ENCODE data around the gene ADAP1.
"Not testable (repeated sequence)": the region's sequence is repeated elsewhere in the genome, so short reads cannot be mapped to it uniquely, and the experiment has no call there.

ADAP1 gene

DNA sequence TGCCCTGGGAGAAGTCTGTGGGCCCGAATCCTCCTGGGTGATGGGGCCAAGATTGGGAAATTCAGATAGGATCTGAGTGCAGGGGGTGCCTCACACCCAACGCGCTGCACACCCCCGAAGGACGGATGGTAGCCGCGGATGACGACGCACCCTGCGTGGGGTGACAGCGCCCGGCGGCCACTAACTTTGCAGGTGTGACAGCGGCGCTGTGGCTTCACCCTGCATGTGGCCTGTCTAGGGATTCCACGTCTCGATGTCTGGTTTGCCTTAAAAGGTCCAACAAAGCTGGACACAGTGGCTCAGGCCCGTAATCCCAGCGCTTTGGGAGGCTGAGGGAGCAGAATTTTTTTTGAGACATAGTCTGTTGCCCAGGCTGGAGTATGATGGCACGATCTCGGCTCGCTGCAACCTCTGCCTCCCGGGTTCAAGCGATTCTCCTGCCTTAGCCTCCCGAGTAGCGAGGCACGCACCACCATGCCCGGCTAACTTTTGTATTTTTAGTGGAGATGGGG lies 18.6 kb downstream of the ADAP1 start:
- no peak for DNase-seq

DNA sequence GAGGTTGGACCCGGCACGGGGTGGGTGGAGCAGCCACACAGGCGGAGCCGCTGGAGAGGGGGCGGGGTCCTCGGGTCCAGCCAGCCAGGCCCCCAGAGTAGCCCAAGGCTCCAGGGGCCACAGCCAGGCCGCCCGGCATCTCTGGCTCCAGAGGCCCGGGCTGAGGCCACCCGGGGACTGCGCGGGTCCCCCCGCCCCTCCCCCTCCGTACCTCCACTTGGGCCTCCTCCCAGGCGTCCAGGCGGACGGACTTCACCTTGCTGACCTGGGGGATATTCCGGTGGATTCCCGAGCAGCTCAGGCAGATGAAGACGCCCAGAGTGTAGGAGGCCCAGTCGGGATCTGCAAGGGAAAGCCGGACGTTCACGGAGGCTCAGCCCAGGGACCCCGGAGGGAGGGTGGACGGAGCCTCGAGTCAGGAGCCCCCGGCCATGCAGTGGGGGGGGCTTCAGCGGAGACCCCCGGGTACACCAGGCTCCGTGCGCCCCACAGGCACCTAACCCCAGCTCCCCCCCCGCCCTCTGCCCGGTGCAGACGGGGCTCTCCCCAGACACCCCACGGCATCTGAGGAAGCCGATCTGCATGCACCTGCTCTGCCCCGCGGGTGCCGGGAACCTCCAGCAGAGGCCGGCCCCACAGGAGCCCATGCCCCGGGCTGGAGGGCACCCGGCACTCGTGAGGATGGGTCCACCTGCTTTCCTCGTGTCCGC lies 19.2 kb downstream of the ADAP1 start:
- no peak for DNase-seq

DNA sequence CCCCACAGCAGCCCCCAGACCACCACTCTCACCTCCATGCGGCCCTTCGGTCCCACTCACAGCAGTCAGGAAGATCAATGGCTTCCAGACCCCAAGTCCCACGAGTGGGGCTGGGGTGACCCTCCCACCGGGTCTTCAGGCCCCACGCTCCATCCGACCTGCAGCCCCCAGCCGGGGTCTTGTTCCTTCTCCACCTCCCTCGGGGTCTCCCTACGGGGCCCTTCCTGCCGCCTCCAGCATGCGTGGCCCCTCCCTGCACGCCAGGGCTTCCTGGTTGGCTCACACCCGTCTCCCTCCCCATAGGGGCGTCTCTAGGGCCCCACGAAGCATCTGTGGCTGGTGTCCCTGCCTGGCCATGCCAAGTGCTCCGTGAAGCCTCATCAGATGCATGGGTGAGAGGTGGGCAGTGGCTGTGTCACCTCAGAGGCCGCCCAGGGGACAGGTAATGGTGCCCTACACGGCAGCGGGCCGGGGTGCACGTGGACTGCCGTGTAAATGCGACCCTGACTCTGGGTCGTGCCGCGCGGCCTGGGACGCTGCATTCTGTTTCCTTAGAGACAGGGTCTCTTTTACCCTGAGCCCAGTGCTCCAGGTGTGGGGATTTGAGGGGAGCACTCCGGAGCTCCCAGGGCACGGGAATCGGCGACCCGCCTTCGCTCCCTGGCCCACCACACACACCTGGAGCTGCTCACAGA lies 19.9 kb downstream of the ADAP1 start:
- no peak for DNase-seq

DNA sequence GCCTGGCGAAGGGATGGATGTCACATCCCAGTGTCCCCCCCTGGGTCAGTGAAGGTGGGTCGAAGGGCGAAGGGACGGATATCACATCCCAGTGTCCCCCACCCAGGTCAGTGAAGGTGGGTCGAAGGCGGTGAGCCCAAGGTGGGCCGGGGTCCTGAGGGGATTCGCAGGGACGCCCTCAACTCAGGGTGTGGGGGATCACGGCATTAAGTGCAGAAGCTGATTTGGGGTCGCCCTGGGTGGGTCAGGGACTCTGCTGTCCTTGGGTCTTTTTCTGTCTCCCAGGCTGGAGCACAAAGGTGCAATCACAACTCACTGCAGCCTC lies 21.9 kb downstream of the ADAP1 start:
- no peak for DNase-seq

DNA sequence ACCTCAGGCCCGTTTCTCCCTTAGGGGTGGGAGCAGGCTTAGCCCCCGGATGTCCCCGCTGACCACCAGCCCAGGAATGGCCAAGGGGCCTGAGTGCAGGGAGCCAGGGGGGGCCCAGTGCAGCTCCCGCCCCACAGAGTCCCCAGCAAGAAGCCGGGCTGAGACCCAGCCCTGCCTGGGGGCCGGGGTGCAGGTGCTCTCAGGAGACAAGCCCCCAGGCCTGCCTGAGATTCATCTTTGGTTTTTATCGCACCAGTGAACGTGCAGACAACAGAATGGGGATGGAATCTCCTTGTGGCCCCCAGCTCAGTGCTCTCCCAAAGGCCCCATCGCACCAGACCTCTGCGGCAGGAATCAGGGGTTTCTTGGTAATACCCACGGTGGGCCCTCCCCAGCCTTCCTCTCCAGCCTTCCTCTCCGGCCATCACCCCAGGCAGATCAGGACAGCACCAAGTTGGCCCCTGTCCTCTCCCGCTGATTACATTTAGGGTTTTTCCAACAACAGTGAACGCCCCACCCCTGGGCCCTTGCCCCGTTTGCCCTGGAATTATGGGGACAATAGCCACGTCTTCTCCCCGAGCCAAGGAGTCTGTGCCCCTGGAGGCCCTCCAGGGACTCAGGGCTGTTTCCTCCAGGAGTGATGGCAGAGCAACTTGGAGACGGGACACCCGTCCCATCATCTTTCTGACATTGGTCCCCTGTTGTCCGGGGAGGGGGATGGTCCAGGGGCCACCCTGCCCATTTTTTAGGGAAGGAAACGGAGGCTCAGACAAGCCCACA lies 22.4 kb downstream of the ADAP1 start:
- DNase-seq: no peak

DNA sequence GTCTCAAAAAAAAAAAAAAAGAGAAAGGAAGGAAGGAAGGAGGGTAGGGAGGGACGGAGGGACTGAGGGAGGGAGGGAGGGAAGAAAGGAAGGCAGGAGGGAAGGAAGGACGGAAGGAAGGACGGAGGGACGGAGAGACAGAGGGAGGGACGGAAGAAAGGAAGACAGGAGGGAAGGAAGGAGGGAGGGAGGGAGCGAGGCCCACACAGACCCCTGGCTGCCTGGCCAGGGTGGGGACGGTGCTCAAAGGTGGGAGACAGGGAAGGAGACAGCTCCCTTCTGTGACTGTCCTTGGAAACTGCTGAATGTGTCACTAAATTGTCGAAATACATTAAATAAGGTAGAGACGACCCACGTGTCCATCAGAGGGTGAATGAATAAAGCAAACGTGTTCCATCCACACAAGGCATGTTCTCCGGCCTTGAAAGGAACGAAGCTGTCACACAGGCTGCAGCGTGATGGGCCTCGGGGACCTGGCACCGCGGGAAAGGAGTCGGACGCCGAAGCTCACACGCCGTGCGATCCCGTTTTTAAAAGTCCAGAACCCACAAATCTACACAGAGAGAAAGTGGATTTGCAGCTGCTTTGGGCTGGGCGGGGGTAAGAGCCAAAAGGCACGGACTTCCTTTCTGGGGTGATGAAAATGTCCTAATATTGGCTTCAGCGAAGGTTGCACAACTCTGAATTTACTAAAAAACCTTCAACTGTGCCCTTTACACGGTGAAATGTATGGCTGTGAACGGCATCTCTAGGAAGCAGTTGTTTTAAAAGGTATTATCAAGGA lies 23.3 kb downstream of the ADAP1 start:
- DNase-seq: no peak

DNA sequence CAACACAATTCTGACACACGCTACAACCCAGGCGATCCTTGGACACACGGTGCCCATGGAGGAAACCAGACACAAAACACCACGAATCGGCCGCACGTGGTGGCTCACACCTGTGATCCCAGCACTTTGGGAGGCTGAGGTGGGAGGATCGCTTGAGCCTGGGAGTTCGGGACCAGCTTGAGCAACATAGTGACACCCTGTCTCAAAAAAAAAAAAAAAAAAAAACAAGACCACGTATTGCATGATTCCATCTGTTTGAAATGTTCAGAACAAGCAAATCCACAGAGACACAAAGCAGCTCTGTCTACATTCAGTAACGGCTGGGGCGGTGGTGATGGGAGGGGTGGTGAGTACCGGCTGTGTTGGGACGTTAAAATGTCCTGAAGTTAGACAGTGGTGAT lies 25.2 kb downstream of the ADAP1 start:
- no peak for DNase-seq

DNA sequence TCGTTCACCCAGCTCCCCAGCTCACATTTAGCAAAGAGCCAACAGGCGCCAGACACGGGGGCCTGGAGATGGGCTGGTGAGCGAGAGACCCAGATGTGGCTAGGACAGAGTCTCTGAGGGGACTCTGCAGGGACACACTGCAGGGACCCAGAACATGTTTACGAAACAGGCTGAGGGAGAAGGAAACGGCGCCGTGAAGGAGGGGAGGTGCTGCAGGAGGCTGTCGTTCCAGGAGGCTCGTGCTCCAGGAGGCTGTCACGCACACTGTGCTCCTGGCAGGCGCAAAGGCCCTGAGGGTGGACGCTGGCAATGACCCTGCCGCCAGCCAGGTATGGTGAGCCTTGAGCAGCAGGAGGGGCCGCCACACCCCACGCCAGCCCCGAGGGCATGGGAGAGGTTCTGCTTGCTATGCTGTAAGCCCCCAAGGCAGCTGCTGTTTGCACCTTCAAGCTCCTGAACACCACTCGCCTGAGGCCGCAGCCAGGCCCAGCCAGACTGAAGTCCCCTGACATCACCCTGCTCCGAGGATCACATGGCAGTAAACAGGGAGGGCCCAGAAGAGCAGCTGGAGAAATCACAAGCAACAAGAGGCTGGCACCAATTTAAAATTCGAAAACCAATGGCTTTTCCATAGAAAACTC lies 27.3 kb downstream of the ADAP1 start:
- no peak for DNase-seq

DNA sequence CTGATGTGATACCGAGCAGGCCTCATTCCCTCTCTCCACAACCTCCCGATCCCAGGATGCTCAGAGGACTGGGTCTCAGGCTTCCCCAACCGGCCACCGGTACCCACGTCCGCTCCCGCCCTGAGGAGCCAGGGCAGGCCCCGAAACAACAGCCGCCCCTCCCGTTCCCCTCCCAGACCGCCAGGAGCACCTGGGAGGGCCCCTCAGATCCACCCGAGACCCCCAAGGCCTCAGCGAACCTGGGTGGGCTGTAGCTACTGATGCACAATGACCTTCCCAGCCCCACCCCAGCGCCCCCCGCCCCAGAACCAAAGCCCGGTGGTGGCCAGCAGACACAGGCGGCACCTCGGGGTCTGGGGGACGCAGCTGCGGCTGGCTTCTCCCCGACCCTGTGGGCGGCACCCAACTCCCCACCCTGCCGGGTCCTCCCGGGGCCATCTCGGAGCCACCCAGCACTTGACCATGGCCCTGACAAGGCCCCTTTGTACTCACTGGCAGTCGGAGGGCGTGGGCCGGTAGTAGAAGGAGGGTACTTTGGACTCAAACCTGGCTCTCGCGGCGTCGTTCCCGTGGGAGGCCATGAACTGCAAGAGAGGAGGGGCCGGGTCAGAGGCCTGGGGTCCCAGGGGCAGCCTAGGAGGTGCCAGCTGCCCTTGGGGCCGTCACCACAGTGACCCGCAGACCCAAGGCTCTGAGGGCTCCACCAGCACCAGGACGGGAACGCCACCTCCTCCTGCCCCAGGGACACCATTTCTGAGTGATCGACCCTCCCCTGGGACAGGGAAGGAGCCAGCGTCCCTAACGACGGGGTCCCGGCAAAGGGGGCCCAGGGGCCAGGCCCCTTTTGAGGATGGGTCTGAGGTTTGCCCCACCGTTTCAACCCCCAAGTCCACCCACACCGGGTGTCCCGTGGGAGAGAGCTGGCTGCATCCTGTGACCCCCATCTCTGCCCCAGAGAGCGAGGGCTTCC lies 28.1 kb downstream of the ADAP1 start:
- no peak for DNase-seq

DNA sequence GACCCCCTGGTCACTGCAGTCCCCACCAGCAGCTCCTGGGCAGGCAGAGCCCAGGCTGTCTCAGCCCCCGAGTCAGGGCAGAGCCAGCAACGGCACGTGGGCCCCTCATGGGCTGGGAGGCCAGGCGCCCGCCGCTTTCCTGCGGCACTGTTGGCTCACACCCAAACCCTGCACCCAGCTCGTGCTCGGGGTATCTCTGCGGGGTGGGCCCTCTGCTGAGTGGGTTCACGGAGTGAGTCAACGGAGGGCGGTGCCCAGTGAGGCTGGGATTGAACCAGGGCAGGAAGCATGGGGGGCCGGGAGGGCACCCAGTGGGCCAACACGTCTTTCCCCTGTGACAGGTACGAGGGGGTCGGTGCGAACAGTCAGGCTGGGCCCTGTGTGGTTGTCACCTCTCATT lies 28.9 kb downstream of the ADAP1 start:
- no peak for DNase-seq

DNA sequence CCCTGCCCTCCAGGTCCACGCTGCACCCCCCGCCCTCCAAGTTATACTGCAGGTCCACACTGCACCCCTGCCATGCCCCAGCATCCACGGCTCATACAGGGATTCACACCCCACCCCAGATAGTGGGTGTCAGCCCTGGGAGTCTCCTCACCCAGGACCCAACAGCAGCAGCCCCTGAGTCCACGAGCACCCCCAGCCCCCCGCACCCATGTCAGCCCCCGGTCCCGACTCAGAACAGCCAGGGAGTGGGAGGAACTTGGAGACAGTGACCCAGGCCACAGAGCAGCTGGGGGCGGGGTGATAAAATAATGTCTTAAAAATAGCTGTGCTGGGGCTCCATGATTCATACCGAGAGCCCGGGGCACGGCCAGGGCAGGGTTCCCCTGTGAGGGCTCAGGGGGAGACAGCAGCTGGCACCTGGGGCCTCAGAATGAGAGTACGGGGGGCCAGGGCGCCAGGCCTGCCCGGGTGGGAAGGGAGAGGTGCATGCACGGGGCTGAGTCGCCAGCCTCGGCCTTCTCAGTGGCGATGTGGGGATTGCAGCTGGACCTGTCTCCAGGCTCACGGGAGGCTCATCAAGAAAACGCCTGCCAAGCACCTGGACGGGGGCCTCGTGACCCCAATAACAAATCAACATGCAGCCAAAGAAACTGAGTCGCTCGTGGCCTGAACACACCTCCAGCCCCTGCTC lies 29.8 kb downstream of the ADAP1 start:
- no peak for DNase-seq

DNA sequence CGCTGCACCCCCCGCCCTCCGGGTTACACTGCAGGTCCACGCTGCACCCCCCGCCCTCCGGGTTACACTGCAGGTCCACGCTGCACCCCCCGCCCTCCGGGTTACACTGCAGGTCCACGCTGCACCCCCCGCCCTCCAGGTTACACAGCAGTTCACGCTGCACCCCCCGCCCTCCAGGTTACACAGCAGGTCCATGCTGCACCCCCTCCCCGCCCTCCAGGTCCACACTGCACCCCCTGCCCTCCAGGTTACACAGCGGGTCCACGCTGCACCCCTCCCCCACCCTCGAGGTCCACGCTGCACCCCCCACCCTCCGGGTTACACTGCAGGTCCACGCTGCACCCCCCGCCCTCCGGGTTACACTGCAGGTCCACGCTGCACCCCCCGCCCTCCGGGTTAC lies 30.4 kb downstream of the ADAP1 start:
- DNase-seq: not testable (repeated sequence)

DNA sequence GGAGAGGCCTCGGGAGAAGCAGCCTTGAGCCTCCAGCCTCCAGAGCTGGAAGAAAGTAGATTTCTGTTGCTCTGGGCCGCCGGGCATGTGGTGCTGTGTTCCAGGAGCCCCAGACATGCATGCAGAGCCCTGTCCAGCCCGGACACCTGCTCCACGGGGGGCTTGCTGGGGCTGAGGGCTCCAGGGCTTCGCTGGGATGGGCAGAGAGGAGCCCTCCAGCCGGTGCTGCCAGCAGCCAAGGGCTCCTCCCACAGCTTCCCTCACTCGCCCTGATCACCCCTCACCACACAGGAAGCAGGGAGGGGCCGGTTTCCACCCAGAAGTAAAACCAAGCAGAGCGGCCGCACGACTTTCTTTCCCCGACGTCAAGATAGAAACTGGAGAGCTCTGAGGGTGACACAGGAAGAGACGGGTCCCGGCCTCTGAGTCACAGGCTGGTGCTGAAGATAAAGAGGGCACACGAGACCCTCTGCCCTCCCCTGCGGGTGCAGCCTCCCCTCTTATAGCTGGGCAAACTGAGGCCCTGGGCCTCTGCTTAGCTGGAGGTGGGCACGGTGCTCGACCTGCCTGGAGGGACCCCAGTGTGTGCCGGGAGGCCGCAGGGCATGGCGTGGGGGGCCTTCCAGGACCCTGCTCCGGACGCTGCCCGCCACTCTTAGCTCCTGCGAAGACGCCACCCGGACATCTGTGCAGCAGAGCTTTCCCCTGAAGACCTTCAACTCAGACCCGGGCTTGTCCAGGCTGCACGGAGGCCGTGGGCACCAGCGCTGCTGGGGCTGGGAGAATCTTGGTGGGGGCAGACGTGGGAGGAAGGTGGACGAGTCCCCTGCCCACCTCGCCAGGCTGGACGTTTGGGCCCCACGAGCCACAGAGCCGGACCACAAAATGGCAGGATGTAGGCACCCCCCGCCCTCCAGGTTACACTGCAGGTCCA lies 31.1 kb downstream of the ADAP1 start:
- DNase-seq: no peak

DNA sequence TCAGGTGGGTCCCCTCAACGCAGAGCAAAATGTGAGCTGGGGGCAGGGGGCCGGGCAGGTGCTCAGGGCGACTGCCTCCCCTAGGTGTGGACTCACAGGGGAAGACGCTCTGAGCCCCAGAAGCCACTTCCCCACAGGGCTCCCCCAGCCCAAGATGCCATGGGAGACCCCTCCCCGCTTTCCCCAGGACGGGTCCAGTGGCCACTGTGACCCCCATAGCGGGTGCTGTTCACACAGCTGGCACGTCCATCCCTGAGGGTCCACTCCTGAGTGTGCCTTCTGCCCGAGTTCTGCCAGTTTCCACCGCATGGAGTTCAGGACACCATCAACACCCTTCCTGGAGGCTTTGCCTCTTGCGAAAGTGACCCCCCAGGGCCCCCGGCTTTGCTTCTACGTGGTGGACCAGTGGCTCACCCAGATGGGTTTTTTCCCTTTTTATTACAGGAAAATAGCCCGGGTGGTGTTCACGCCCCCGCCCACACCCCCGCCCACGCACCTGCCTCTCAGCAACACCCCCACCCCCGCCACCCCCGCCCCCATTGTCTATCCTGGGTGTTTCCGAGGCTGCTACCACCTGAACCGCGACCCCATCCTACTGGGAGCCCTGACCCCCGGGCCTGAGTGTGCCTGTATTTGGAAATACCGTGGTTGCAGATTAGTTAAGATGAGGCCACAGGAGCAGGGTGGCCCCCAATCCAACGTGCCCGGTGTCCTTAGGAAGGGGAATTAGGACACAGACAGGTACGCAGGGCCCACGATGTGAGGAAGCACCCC lies 32.0 kb downstream of the ADAP1 start:
- DNase-seq: no peak

DNA sequence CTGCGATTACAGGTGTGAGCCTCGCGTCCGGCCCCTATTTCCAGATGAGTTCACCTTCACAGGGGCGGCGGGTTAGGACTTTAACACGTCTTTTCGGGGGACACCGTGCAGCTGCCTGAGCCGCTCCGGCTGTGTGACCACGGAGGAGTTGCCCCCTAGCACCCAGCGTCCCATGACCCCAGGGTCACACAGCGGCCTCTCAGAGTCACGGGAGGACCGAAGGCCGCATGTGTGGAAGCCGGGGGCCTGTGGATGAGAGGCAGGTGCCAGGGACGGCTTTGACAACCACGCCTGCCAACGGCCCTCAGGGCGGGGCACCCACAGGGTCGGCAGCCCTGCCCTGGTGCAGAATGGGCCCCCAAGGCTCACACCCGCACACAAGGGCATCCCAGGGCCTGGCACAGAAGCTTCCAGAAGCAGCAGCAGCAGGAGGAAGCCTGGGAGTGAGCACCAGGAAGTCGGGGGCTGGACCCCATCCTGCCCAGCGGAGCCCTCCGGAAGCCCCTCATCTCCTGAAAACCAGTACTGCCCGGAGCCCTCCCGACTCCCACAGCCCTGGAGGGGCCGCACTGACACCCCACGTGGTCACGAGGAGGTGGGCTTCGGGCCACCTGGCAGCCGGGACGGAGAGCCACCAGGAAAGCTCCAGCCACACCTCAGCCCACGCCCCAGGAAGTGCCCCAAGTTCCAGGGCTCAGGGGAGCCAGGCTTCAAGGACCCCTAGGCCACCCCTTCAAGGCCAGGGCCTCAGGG lies 32.7 kb downstream of the ADAP1 start:
- DNase-seq: no peak

DNA sequence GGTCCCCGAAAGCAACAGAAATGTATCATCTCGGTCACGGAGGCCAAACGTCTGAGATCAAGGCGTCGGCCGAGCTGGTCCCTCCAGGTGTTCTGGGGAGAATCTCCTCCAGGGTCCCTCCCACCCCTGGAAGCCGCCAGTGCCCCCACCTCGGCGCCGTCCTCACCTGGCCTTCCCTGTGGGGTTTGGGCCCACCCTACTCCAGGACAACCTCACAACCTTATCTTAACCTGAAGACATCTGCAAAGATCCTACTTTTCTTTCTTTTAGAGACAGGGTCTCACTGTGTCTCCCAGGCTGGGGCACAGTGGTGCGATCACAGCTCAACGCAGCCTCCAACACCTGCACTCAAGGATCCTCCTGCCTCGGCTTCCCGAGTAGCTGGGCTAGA lies 33.4 kb downstream of the ADAP1 start:
- DNase-seq: no peak

DNA sequence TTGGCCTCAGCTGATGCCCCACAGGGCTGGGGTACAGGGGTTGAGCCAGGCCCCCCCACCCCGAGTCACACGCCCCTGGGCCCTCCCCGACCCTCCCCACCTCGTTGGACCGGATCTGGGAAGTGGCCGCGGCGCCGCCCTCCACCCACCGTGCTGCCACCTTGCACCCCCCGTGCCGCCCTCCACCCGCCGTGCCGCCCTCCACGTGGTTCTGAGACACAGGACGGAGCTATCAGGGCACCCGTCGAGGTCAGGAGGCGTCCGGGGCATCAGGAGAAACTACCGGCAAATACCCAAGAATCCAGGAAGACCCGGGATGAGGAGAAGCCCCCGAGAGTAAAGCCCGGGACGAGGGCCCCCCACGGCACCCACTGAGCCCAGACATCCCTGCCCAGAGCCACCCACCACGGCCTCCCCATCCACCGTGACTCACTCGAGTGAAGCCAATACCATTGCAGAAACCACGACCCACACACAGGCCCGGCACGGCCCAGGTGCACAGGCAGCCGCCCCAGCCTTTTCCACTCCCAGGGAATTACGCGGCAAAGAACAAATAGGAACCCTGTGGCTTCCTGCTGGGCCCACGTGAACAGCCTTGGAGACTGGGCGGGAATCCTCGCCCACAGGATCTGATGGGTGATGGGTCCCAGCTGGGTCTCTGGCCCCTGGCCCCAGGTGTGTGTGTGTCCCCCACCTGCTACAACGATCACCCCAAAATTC lies 34.0 kb downstream of the ADAP1 start:
- no peak for DNase-seq
